ENCODE results near the gene ATOX1. TPM values are rescaled to one million over a fixed set of nuclear protein-coding genes. Genes with fewer than 3 reads are reported as not detected.

The ATOX1 gene
- polyA plus RNA-seq, 1 of the 3 experiments (the other 2 are of a cell fraction) = 497 TPM

- no peaks in the 10 kb centered on the region for H3K79me2 ChIP-seq (ENCODE audit: insufficient read depth)
- no peak overlapping the region for H3K9ac ChIP-seq
- peaks cover 0 to 9% of the 10 kb centered on the region in 2 experiments; a peak in 2 of 4 replicates for H3K4me1 ChIP-seq (ENCODE audit: control insufficient read depth in 1 of 2, insufficient read depth in 2 of 2, low read depth in 1 of 2, low read length in 1 of 2)
- H3K27ac ChIP-seq (ENCODE audit: low read depth in 2 of 2, low read length in 1 of 2) = no peak overlapping the region
- DNase-seq = no peak
- H3K27me3 ChIP-seq (ENCODE audit: insufficient read depth) = no peaks in the 10 kb centered on the region
- H4K20me1 ChIP-seq (ENCODE audit: insufficient read depth) = no peaks in the 10 kb centered on the region
- no peaks in the 10 kb centered on the region for H3K9me2 ChIP-seq
- 73% methylated on average over 2 of the region's 2 CpGs for WGBS (ENCODE audit: low lambda C conversion rate)
- POLR2A ChIA-PET = no interaction called here
- TF ChIP-seq NFIC (IDR thresholded peaks at IDR 0.05; ENCODE audit: borderline replicate concordance) = no peak
- no peak for TF ChIP-seq NRF1 (IDR thresholded peaks at IDR 0.05; ENCODE audit: low read depth, low read length)
- no peak for TF ChIP-seq FOXM1 (IDR thresholded peaks at IDR 0.05; ENCODE audit: low read depth)
- TF ChIP-seq, protein P1, sequence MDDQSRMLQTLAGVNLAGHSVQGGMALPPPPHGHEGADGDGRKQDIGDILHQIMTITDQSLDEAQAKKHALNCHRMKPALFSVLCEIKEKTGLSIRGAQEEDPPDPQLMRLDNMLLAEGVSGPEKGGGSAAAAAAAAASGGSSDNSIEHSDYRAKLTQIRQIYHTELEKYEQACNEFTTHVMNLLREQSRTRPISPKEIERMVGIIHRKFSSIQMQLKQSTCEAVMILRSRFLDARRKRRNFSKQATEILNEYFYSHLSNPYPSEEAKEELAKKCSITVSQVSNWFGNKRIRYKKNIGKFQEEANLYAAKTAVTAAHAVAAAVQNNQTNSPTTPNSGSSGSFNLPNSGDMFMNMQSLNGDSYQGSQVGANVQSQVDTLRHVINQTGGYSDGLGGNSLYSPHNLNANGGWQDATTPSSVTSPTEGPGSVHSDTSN (IDR thresholded peaks at IDR 0.05) = no peak
- TF ChIP-seq TEAD4 (IDR thresholded peaks at IDR 0.05; ENCODE audit: borderline replicate concordance, insufficient read depth) = no peak
- TF ChIP-seq, protein P2, sequence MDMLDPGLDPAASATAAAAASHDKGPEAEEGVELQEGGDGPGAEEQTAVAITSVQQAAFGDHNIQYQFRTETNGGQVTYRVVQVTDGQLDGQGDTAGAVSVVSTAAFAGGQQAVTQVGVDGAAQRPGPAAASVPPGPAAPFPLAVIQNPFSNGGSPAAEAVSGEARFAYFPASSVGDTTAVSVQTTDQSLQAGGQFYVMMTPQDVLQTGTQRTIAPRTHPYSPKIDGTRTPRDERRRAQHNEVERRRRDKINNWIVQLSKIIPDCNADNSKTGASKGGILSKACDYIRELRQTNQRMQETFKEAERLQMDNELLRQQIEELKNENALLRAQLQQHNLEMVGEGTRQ (IDR thresholded peaks at IDR 0.05; ENCODE audit: borderline replicate concordance, low read depth, low read length) = no peak
- TF ChIP-seq RCOR1 (IDR thresholded peaks at IDR 0.05; ENCODE audit: low read length) = no peak
- no peak for TF ChIP-seq TAF1 (IDR thresholded peaks at IDR 0.05; ENCODE audit: borderline replicate concordance, low read depth, low read length)
- TF ChIP-seq GABPA (IDR thresholded peaks at IDR 0.05; ENCODE audit: low read depth) = no peak
- no peak for TF ChIP-seq FOXJ3 (CRISPR knock-in tag; IDR thresholded peaks at IDR 0.05)
- TF ChIP-seq YY1 (IDR thresholded peaks at IDR 0.05; ENCODE audit: low read depth) = no peak
- TF ChIP-seq POLR2AphosphoS5 (IDR thresholded peaks at IDR 0.05; ENCODE audit: low read depth, low read length) = no peak
- no peak for TF ChIP-seq MXI1 (IDR thresholded peaks at IDR 0.05; ENCODE audit: low read depth, low read length)
- no peak for TF ChIP-seq GATA2 (CRISPR knock-in tag; IDR thresholded peaks at IDR 0.05)
- TF ChIP-seq EZH2phosphoT487 (IDR thresholded peaks at IDR 0.05; ENCODE audit: borderline replicate concordance, low read depth) = no peak
- TF ChIP-seq CHD2 (IDR thresholded peaks at IDR 0.05; ENCODE audit: low read length, partially characterized antibody) = no peak
- H3K9me3 ChIP-seq = no peaks in the 10 kb centered on the region
- H3K4me2 ChIP-seq = no peak overlapping the region
- H3F3A ChIP-seq (replicated peaks; ENCODE audit: insufficient read depth) = peaks cover 16% of the 10 kb centered on the region
- CTCF ChIA-PET = interaction anchor here (0.7 to 7.4 kb wide), 5 partner anchors 11 to 49 kb away, joined by 3 to 49 read pairs (median 3); no protein-coding TSS in a partner anchor
- no peaks in the 10 kb centered on the region for H3K36me3 ChIP-seq (replicated peaks in 1 of 2; ENCODE audit: control insufficient read depth in 1 of 2, insufficient read depth in 2 of 2, low read length in 1 of 2)
- no peak overlapping the region for H2AFZ ChIP-seq (ENCODE audit: low read depth)
- no peak overlapping the region for H3K4me3 ChIP-seq (ENCODE audit: low read depth in 2 of 2, low read length in 1 of 2)
Observed at GRCh38 chr5:151707567-151707966, 50.9 kb downstream of the ATOX1 start.

DNA sequence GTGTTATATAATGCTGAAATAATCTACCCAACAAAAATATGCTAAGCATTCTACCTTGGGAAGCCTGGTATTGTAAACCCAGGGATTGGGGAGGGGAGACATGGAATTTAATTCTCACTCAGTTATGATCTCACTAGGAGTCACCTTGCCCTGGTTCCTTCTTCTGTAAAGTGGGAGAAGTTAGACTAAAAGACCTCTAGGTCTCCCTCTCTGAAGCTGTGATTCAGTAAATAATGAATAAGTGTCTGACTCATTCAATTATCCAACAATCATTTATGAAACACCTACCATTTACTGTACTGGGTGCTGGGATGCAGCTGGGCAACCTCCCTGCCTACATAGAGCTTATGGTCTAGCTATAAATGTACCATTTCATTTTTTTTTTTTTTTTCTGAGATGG lies 51.5 kb downstream of the ATOX1 start:
- H4K20me1 ChIP-seq (ENCODE audit: insufficient read depth) = no peaks in the 10 kb centered on the region
- H3K79me2 ChIP-seq (ENCODE audit: insufficient read depth) = no peaks in the 10 kb centered on the region
- H3K9me2 ChIP-seq = no peaks in the 10 kb centered on the region
- H3K27me3 ChIP-seq (ENCODE audit: insufficient read depth) = no peaks in the 10 kb centered on the region
- DNase-seq = no peak
- ChIA-PET CTCF (interaction anchor here (0.7 to 7.4 kb wide), 3 partner anchors 17 to 48 kb away, joined by 3 to 49 read pairs (median 3); no protein-coding TSS in a partner anchor), POLR2A (no interaction called here)
- peaks cover 0 to 13% of the 10 kb centered on the region in 2 experiments; a peak in 2 of 4 replicates for H3K4me1 ChIP-seq (ENCODE audit: control insufficient read depth in 1 of 2, insufficient read depth in 2 of 2, low read depth in 1 of 2, low read length in 1 of 2)
- no peak overlapping the region for H3K27ac ChIP-seq (ENCODE audit: low read depth in 2 of 2, low read length in 1 of 2)
- H3K4me3 ChIP-seq (ENCODE audit: low read depth in 2 of 2, low read length in 1 of 2) = no peak overlapping the region
- H3K9me3 ChIP-seq = no peaks in the 10 kb centered on the region
- peaks cover 16% of the 10 kb centered on the region for H3F3A ChIP-seq (replicated peaks; ENCODE audit: insufficient read depth)
- H3K4me2 ChIP-seq = no peak overlapping the region
- no peak overlapping the region for H2AFZ ChIP-seq (ENCODE audit: low read depth)
- no peak overlapping the region for H3K9ac ChIP-seq
- H3K36me3 ChIP-seq (replicated peaks in 1 of 2; ENCODE audit: control insufficient read depth in 1 of 2, insufficient read depth in 2 of 2, low read length in 1 of 2) = no peaks in the 10 kb centered on the region
- TF ChIP-seq, protein P3, sequence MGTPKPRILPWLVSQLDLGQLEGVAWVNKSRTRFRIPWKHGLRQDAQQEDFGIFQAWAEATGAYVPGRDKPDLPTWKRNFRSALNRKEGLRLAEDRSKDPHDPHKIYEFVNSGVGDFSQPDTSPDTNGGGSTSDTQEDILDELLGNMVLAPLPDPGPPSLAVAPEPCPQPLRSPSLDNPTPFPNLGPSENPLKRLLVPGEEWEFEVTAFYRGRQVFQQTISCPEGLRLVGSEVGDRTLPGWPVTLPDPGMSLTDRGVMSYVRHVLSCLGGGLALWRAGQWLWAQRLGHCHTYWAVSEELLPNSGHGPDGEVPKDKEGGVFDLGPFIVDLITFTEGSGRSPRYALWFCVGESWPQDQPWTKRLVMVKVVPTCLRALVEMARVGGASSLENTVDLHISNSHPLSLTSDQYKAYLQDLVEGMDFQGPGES (IDR thresholded peaks at IDR 0.05; ENCODE audit: low read depth, low read length) = no peak
- TF ChIP-seq YY1 (IDR thresholded peaks at IDR 0.05; ENCODE audit: low read depth) = no peak
- no peak for TF ChIP-seq FOXJ3 (CRISPR knock-in tag; IDR thresholded peaks at IDR 0.05)
- TF ChIP-seq, protein P2 (IDR thresholded peaks at IDR 0.05; ENCODE audit: borderline replicate concordance, low read depth, low read length) = no peak
- TF ChIP-seq SMC3 (IDR thresholded peaks at IDR 0.05; ENCODE audit: low read depth, low read length) = no peak
- TF ChIP-seq TEAD4 (IDR thresholded peaks at IDR 0.05; ENCODE audit: borderline replicate concordance, insufficient read depth) = no peak
- TF ChIP-seq FOXM1 (IDR thresholded peaks at IDR 0.05; ENCODE audit: low read depth) = no peak
- TF ChIP-seq TCF12 (IDR thresholded peaks at IDR 0.05) = no peak
- TF ChIP-seq, protein P4, sequence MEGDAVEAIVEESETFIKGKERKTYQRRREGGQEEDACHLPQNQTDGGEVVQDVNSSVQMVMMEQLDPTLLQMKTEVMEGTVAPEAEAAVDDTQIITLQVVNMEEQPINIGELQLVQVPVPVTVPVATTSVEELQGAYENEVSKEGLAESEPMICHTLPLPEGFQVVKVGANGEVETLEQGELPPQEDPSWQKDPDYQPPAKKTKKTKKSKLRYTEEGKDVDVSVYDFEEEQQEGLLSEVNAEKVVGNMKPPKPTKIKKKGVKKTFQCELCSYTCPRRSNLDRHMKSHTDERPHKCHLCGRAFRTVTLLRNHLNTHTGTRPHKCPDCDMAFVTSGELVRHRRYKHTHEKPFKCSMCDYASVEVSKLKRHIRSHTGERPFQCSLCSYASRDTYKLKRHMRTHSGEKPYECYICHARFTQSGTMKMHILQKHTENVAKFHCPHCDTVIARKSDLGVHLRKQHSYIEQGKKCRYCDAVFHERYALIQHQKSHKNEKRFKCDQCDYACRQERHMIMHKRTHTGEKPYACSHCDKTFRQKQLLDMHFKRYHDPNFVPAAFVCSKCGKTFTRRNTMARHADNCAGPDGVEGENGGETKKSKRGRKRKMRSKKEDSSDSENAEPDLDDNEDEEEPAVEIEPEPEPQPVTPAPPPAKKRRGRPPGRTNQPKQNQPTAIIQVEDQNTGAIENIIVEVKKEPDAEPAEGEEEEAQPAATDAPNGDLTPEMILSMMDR (IDR thresholded peaks at IDR 0.05) = no peak
- no peak for TF ChIP-seq EZH2phosphoT487 (IDR thresholded peaks at IDR 0.05; ENCODE audit: borderline replicate concordance, low read depth)
- no peak for TF ChIP-seq NRF1 (IDR thresholded peaks at IDR 0.05; ENCODE audit: low read depth, low read length)
- TF ChIP-seq GATA2 (CRISPR knock-in tag; IDR thresholded peaks at IDR 0.05) = no peak
- TF ChIP-seq MEF2A (IDR thresholded peaks at IDR 0.05; ENCODE audit: borderline replicate concordance, low read depth) = no peak

Measured in SK-N-SH (cell line).